ENCODE measurements around the gene NFATC4. TPM values are rescaled to one million over a fixed set of nuclear protein-coding genes. Genes with fewer than 3 reads are reported as not detected.

NFATC4 gene
- total RNA-seq, 1 experiment from 2014 or later = 60.7 TPM

DNA sequence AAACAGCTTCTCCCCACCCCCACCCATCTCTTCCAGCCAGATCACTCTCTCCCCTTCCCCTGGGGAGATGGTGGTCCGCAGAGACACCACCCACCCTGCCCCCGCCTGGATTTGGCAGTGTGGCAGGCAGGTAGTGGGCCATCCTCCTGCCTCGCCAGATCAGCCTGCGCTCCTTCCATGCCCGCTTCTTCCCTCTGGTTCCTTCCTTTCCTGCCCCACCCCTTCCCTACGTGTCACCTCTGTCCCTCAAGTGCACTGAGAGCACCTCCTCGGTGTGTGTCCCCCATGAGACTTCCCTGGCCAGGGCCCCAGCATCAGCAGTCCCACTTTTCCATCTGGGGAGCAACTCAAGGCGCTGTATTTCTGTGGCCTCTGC lies 31.5 kb downstream of the NFATC4 start:
- H3K4me3 Mint-ChIP-seq = peak overlapping the region; percentile 83
- peaks cover 54% of the 10 kb centered on the region for H3K4me1 Mint-ChIP-seq
- H3K27ac Mint-ChIP-seq = no peak overlapping the region
- H3K9me3 Mint-ChIP-seq = no peaks in the 10 kb centered on the region
- CTCF ChIA-PET = interaction anchor here (0.6 to 4.3 kb wide), 15 partner anchors 11 to 378 kb away, joined by 3 to 66 read pairs (median 6); partner anchors contain the start of genes ADCY4, CBLN3 and KHNYN
- POLR2A ChIA-PET = interaction anchor here (1.0 to 2.0 kb wide), 4 partner anchors 17 to 42 kb away, joined by 3 to 7 read pairs (median 3); no protein-coding TSS in a partner anchor
- ATAC-seq = peak; percentile 21
- H3K27me3 Mint-ChIP-seq (ENCODE audit: low read depth) = peaks cover 14% of the 10 kb centered on the region
- TF ChIP-seq NFE2L1 (CRISPR knock-in tag; IDR thresholded peaks at IDR 0.05) = 0 out of 2 replicates have a peak, but pooled peaks have one; percentile 26
- TF ChIP-seq, protein P1, sequence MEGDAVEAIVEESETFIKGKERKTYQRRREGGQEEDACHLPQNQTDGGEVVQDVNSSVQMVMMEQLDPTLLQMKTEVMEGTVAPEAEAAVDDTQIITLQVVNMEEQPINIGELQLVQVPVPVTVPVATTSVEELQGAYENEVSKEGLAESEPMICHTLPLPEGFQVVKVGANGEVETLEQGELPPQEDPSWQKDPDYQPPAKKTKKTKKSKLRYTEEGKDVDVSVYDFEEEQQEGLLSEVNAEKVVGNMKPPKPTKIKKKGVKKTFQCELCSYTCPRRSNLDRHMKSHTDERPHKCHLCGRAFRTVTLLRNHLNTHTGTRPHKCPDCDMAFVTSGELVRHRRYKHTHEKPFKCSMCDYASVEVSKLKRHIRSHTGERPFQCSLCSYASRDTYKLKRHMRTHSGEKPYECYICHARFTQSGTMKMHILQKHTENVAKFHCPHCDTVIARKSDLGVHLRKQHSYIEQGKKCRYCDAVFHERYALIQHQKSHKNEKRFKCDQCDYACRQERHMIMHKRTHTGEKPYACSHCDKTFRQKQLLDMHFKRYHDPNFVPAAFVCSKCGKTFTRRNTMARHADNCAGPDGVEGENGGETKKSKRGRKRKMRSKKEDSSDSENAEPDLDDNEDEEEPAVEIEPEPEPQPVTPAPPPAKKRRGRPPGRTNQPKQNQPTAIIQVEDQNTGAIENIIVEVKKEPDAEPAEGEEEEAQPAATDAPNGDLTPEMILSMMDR (IDR thresholded peaks at IDR 0.05) = no peak
- no peaks in the 10 kb centered on the region for H3K36me3 Mint-ChIP-seq
- no peak for DNase-seq (ENCODE audit: low spot score)

DNA sequence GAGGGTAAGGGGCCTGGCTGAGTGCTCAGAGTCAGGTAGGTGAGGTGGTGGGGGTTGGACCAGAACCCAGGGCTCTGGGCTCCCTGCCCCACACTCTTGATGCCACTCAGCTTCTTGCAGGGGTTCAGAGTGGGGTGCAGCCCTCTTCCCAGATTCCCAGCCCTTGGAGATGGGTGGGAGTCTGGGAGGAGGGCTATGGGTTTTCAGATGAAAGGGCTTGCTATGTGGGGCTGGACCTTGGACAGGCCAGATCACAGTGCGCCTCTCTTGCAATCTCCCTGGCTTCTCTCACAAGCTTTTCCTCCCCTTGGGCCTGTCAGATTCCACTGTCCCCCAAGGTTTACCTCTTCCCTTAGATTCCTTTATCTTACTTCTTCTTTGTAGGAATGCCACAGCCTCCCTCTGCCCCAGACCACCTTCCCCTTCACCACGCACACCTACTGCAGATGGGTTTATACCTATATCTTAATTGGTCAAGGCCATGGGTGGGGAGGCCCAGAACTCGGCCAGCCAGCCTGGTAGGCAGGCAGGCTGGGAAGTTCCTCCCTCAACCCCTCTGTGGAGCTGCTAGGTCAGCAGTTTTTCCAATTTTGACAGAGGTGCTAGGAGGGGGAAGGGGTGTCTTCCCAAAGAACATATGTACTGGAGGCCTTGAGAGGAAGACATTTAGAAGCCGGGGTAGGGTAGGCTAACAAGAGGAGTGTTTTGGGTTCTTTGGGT lies 32.2 kb downstream of the NFATC4 start:
- Mint-ChIP-seq H3K27ac (no peak overlapping the region), H3K4me3 (peak overlapping the region; percentile 83), H3K27me3 (ENCODE audit: low read depth) (peaks cover 14% of the 10 kb centered on the region), H3K4me1 (peaks cover 58% of the 10 kb centered on the region), H3K9me3 (no peaks in the 10 kb centered on the region), H3K36me3 (no peaks in the 10 kb centered on the region)
- no peak for TF ChIP-seq HMGA2 (CRISPR knock-in tag; IDR thresholded peaks at IDR 0.05)
- TF ChIP-seq ATF3 (CRISPR knock-in tag; conservative IDR thresholded peaks at IDR 0.05) = no peak
- TF ChIP-seq IRF2 (CRISPR knock-in tag; IDR thresholded peaks at IDR 0.05; ENCODE audit: borderline replicate concordance, low read depth) = no peak
- TF ChIP-seq, protein P2, sequence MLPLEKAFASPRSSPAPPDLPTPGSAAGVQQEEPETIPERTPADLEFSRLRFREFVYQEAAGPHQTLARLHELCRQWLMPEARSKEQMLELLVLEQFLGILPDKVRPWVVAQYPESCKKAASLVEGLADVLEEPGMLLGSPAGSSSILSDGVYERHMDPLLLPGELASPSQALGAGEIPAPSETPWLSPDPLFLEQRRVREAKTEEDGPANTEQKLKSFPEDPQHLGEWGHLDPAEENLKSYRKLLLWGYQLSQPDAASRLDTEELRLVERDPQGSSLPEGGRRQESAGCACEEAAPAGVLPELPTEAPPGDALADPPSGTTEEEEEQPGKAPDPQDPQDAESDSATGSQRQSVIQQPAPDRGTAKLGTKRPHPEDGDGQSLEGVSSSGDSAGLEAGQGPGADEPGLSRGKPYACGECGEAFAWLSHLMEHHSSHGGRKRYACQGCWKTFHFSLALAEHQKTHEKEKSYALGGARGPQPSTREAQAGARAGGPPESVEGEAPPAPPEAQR (CRISPR knock-in tag; IDR thresholded peaks at IDR 0.05) = no peak
- TF ChIP-seq KAT7 (CRISPR knock-in tag; IDR thresholded peaks at IDR 0.05; ENCODE audit: borderline replicate concordance) = no peak
- ChIA-PET CTCF (interaction anchor here (3.6 to 4.3 kb wide), 3 partner anchors 31 to 66 kb away, joined by 28 to 66 read pairs (median 30); partner anchors contain the start of genes ADCY4, CBLN3 and KHNYN), POLR2A (interaction anchor here (0.7 to 1.0 kb wide), 2 partner anchors 16 to 33 kb away, joined by 3 read pairs; no protein-coding TSS in a partner anchor)
- DNase-seq (ENCODE audit: low spot score) (no peak), ATAC-seq (no peak)

DNA sequence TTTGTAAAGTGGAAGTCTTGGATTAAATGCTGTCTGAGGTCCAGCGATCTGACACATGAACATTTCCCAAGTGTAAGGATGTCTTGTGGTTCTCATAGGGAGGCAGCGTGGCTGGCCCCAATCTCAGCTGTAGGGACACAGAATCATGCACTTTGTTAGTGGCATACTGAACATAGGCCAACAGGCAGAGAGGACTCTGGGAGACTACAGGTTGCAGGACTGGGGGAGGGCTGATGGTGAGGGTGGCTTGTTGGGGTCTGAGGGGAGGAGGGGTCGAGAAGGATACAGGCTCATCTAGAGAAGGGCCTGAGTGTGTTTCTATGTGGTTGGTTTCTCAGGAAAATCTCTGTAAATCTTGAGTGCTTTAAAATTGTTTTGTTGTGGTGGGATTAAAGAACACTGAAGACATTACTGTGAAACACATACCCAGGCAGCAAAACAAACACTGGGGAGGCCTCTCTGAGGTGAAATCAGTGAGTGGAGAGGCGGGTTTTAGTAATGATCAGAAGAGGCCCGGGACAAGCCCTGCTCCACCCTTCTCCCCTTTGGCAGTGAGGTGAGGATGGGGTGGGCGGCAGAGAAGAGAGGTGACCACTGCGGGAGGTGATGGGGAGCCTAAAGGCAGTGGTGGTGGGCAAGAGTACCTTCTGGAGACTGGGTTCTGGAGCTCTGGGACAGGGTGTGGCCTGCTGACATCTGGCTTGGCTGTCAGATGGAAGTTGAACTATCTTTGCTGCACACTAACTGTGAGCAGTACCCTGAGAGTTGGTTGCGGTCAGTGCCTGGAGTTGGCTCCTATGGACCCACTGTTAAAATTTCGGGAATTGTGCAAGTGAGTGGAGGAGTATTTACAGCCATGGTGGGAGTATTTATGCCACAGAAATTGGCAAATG lies 34.1 kb downstream of the NFATC4 start:
- Mint-ChIP-seq H3K9me3 (no peaks in the 10 kb centered on the region), H3K4me3 (no peak overlapping the region), H3K27me3 (ENCODE audit: low read depth) (peaks cover 8% of the 10 kb centered on the region), H3K27ac (no peak overlapping the region), H3K36me3 (no peaks in the 10 kb centered on the region), H3K4me1 (peaks cover 45% of the 10 kb centered on the region)
- TF ChIP-seq, protein P3, sequence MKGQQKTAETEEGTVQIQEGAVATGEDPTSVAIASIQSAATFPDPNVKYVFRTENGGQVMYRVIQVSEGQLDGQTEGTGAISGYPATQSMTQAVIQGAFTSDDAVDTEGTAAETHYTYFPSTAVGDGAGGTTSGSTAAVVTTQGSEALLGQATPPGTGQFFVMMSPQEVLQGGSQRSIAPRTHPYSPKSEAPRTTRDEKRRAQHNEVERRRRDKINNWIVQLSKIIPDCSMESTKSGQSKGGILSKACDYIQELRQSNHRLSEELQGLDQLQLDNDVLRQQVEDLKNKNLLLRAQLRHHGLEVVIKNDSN (CRISPR knock-in tag; IDR thresholded peaks at IDR 0.05) = no peak
- ChIA-PET CTCF (interaction anchor here (1.1 to 4.3 kb wide), 3 partner anchors 29 to 36 kb away, joined by 7 to 66 read pairs (median 30); partner anchors contain the start of genes CBLN3 and KHNYN), POLR2A (no interaction called here)
- DNase-seq (ENCODE audit: low spot score) = no peak
- ATAC-seq = no peak

GRCh38 chr14:24403294-24403998 lies 35.5 kb downstream of the NFATC4 start:
- Mint-ChIP-seq H3K9me3 (no peaks in the 10 kb centered on the region), H3K4me3 (no peak overlapping the region), H3K27me3 (ENCODE audit: low read depth) (peaks cover 8% of the 10 kb centered on the region), H3K36me3 (no peaks in the 10 kb centered on the region), H3K4me1 (peaks cover 35% of the 10 kb centered on the region), H3K27ac (no peak overlapping the region)
- POLR2A ChIA-PET = no interaction called here
- DNase-seq (ENCODE audit: low spot score) (no peak), ATAC-seq (no peak)
- CTCF ChIA-PET = interaction anchor here (1.1 to 1.8 kb wide), 4 partner anchors 15 to 28 kb away, joined by 3 to 14 read pairs (median 6); no protein-coding TSS in a partner anchor
- TF ChIP-seq, protein P4, sequence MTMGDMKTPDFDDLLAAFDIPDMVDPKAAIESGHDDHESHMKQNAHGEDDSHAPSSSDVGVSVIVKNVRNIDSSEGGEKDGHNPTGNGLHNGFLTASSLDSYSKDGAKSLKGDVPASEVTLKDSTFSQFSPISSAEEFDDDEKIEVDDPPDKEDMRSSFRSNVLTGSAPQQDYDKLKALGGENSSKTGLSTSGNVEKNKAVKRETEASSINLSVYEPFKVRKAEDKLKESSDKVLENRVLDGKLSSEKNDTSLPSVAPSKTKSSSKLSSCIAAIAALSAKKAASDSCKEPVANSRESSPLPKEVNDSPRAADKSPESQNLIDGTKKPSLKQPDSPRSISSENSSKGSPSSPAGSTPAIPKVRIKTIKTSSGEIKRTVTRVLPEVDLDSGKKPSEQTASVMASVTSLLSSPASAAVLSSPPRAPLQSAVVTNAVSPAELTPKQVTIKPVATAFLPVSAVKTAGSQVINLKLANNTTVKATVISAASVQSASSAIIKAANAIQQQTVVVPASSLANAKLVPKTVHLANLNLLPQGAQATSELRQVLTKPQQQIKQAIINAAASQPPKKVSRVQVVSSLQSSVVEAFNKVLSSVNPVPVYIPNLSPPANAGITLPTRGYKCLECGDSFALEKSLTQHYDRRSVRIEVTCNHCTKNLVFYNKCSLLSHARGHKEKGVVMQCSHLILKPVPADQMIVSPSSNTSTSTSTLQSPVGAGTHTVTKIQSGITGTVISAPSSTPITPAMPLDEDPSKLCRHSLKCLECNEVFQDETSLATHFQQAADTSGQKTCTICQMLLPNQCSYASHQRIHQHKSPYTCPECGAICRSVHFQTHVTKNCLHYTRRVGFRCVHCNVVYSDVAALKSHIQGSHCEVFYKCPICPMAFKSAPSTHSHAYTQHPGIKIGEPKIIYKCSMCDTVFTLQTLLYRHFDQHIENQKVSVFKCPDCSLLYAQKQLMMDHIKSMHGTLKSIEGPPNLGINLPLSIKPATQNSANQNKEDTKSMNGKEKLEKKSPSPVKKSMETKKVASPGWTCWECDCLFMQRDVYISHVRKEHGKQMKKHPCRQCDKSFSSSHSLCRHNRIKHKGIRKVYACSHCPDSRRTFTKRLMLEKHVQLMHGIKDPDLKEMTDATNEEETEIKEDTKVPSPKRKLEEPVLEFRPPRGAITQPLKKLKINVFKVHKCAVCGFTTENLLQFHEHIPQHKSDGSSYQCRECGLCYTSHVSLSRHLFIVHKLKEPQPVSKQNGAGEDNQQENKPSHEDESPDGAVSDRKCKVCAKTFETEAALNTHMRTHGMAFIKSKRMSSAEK (CRISPR knock-in tag; IDR thresholded peaks at IDR 0.05; ENCODE audit: borderline replicate concordance) = no peak
- TF ChIP-seq, protein P5, sequence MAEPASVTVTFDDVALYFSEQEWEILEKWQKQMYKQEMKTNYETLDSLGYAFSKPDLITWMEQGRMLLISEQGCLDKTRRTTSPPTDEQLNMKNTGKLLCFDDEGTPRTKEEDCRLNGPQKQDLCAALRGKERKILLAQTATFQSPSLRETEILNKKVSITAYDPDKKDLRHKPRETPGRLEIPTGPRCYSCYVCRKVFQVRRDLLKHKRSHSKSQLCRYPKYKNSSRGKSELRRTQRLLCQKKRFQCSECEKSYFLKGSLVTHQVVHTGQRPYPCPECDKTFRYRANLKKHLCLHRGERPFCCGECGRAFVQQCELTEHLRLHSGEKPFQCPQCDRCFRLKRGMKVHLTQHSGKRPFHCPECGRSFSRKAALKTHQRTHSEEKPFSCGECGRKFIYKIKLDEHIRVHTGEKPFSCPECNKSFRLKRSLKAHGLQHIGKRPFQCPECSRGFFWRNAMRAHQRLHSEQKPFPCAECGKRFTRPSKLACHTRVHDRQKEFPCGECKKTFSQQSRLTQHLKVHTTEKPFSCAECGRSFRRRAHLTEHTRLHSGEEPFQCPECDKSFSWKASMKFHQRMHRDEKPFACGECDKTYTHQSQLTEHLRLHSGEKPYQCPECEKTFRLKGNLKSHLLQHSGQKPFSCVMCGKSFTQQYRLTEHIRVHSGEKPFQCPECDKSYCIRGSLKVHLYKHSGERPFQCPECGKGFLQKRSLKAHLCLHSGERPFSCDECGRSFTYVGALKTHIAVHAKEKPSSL (CRISPR knock-in tag; conservative IDR thresholded peaks at IDR 0.05) = no peak
- no peak for TF ChIP-seq MLX (CRISPR knock-in tag; IDR thresholded peaks at IDR 0.05)
